Heart left ventricle (tissue), 16 donors: ENCODE results near the gene TMEM174. TPM values are rescaled to one million over a fixed set of nuclear protein-coding genes. Genes with fewer than 3 reads are reported as not detected.

Source experiments
- ATAC-seq, 4 donors: fragments of 200-7000 bp; cut with Tn5 transposase; one replicate each; pipeline ENCODE4 v1.9.1; 2020 to 2022; ENCODE audit warnings: moderate library complexity in 4 of 4, mild to moderate bottlenecking in 3 of 4, moderate number of reproducible peaks in 1 of 4
- DNase-seq, 5 donors: peaks; one replicate each; pipeline ENCODE4 v3.0.0-alpha.2; 2020
- H3K27ac ChIP-seq, 12 donors: fragments of 200-600 bp; sonication (generic) in 4 of 12; one replicate each; pipeline versions ENCODE4 v1.5.0 to v1.8.0; 2016 to 2022; ENCODE audit warnings: mild to moderate bottlenecking in 2 of 12
- H3K27me3 ChIP-seq, 9 donors: fragments of 200-600 bp; sonication (generic) in 2 of 9; one replicate each; pipeline versions ENCODE4 v1.5.1 to v1.8.0; 2016 to 2022; ENCODE audit warnings: mild to moderate bottlenecking in 3 of 9
- H3K36me3 ChIP-seq, 9 donors: fragments of 200-600 bp; sonication (generic) in 2 of 9; one replicate each; pipeline versions ENCODE4 v1.5.0 to v1.8.0; 2018 to 2022; ENCODE audit warnings: mild to moderate bottlenecking in 2 of 9
- H3K4me1 ChIP-seq, 12 donors: fragments of 200-600 bp; sonication (generic) in 4 of 12; one replicate each; pipeline versions ENCODE4 v1.5.0 to v1.8.0; 2016 to 2022; ENCODE audit warnings: mild to moderate bottlenecking in 3 of 12
- H3K4me3 ChIP-seq, 12 donors: fragments of 200-600 bp; sonication (generic) in 4 of 12; one replicate each; pipeline versions ENCODE4 v1.5.0 to v1.8.0; 2017 to 2022; ENCODE audit warnings: mild to moderate bottlenecking in 9 of 12, moderate library complexity in 4 of 12
- H3K9me3 ChIP-seq, 12 donors: fragments of 200-600 bp; sonication (generic) in 4 of 12; one replicate each; pipeline versions ENCODE4 v1.5.0 to v1.8.0; 2016 to 2022; ENCODE audit warnings: mild to moderate bottlenecking in 1 of 12
- CTCF ChIP-seq, 12 donors: fragments of 200-600 bp; sonication (generic) in 4 of 12; IDR thresholded peaks; one replicate each; pipeline versions ENCODE4 v1.5.0 to v1.8.0; 2018 to 2022; ENCODE audit warnings: antibody characterized with exemption in 12 of 12, mild to moderate bottlenecking in 5 of 12
- POLR2A ChIP-seq, 2 donors: fragments of 450-650 bp; IDR thresholded peaks; one replicate each; pipeline ENCODE4 v1.6.1; 2017; ENCODE audit warnings: antibody characterized with exemption in 2 of 2, mild to moderate bottlenecking in 2 of 2, moderate library complexity in 2 of 2
- WGBS, 4 donors: extraction: QIAGEN DNeasy Blood & Tissue Kit in 2 of 4; methylation state at CpG; one replicate each; pipeline versions ENCODE4 v1.1.5 to v1.1.7; 2013 to 2018; 5-methylcytosine and 5-hydroxymethylcytosine counted together
- intact Hi-C, 10 donors: fragments of 100-400 bp; cut with DNase I; formaldehyde crosslinking; loops; one replicate each; pipeline versions ENCODE4 v1.11.1 to v1.14.2; 2022
- polyA plus RNA-seq, 2 donors: library from polyadenylated mRNA; stranded (reverse); fragments of 200-250 nt; gene quantifications; one replicate each; pipeline ENCODE4 v1.2.3, GENCODE V29; 2013
- total RNA-seq, 9 donors: library from RNA; depleted of rRNA in 2 of 9; stranded (reverse); fragments of >200 nt in 2 of 9; fragmentation: NEBNext Ultra II Directional in 3 of 9; extraction: Animal tissue kit (Norgen Biotek cat#: 25700) in 3 of 9; gene quantifications; one replicate each; pipeline versions ENCODE4 v1.1.0 to v1.2.4, GENCODE V29; 2016 to 2023
- donor health status: ischemic (EF 13 %, LVEDD 7.1; RV severe dilation, severe dysfunction).
- donor health status: healthy with polysubstance abuse.
- donor health status: DM: no; HTN: yes; CAD: no.
- donor health status: DM: no; HTN: no; CAD: no.
- donor health status: ischemic (EF 25% LVEDD 6.9; RV normal size, moderate dysfunction).
- donor health status: ischemic (EF 25% LVEDD 5.7; RV mildly dilated, moderate dysfunction).
- donor health status: healthy.
- donor health status: DM: yes; HTN: yes; CAD: no.
- donor health status: ischemic (EF 35%, LVEDD 5.7; RV mildly dilated, moderate dysfunction).
- donor health status: nonischemic (EF 11% LVEDD 7.7; RV severe dilation, severe dysfunction).
- donor health status: DM: yes; HTN: yes; CAD: no.
- donor health status: PGD.
- donor health status: ischemic (EF 29% LVEDD 5.4; RV normal size, mild dysfunction).
- donor health status: nonischemic (EF 23%, LVEDD 6.1; RV moderate dilation, normal function).

The TMEM174 gene
- total and polyA plus RNA-seq, 11 donors = not detected

DNA sequence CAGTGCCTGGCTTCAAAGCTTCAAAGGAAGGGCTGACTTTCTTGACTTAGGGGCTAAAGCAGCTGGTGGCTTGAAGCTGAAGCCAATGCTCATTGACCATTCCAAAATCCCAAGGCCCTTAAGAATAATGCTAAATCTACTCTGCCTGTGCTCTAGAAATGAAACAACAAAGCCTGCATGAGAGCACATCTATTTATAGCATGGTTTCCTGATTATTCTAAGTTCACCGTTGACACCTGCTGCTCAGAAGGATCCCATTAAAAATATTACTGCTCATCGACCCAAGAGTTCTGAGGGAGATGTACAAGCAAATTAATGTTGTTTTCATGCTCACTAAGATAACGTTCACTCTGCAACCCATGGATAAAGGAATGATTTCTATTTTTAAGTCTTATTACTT is 6.7 kb downstream of the TMEM174 start:
- DNase-seq (no peak), ATAC-seq (no peak)
- Histone ChIP-seq H3K9me3 (peaks cover 0 to 8% (median 3%) of the 10 kb centered on the region in 12 donors), H3K36me3 (no peaks in the 10 kb centered on the region), H3K4me1 (no peaks in the 10 kb centered on the region), H3K27me3 (peaks cover 0 to 55% (median 6%) of the 10 kb centered on the region in 9 donors), H3K27ac (no peak overlapping the region), H3K4me3 (no peak overlapping the region)
- intact Hi-C loops = no loop called here
- no peak for TF ChIP-seq CTCF (IDR thresholded peaks at IDR 0.05)
- no peak for TF ChIP-seq POLR2A (IDR thresholded peaks at IDR 0.05)
- WGBS, 4 donors = 39 to 54% (median 44%) methylated on average over 3 of the region's 3 CpGs

- no peak overlapping the region for H3K4me3 ChIP-seq
- no peaks in the 10 kb centered on the region for H3K4me1 ChIP-seq
- no peak for ATAC-seq
- DNase-seq = no peak
- peaks cover 0 to 15% (median 5%) of the 10 kb centered on the region in 12 donors for H3K9me3 ChIP-seq
- TF ChIP-seq POLR2A (IDR thresholded peaks at IDR 0.05) (no peak), CTCF (IDR thresholded peaks at IDR 0.05) (no peak)
- peaks cover 0 to 54% (median 6%) of the 10 kb centered on the region in 9 donors for H3K27me3 ChIP-seq
- intact Hi-C loops = no loop called here
- no peak overlapping the region for H3K27ac ChIP-seq
- no peaks in the 10 kb centered on the region for H3K36me3 ChIP-seq
Measured at GRCh38 chr5:73180566-73180965, 7.6 kb downstream of the TMEM174 start.

GRCh38 chr5:73182307-73182706 is 9.3 kb downstream of the TMEM174 start:
- H3K4me1 ChIP-seq = no peaks in the 10 kb centered on the region
- no peak overlapping the region for H3K27ac ChIP-seq
- ATAC-seq = no peak
- H3K27me3 ChIP-seq = peaks cover 0 to 45% (median 6%) of the 10 kb centered on the region in 9 donors
- H3K4me3 ChIP-seq = no peak overlapping the region
- TF ChIP-seq CTCF (IDR thresholded peaks at IDR 0.05) (no peak), POLR2A (IDR thresholded peaks at IDR 0.05) (no peak)
- intact Hi-C loops = no loop called here
- H3K36me3 ChIP-seq = no peaks in the 10 kb centered on the region
- no peak for DNase-seq
- H3K9me3 ChIP-seq = peaks cover 0 to 16% (median 5%) of the 10 kb centered on the region in 12 donors

DNA sequence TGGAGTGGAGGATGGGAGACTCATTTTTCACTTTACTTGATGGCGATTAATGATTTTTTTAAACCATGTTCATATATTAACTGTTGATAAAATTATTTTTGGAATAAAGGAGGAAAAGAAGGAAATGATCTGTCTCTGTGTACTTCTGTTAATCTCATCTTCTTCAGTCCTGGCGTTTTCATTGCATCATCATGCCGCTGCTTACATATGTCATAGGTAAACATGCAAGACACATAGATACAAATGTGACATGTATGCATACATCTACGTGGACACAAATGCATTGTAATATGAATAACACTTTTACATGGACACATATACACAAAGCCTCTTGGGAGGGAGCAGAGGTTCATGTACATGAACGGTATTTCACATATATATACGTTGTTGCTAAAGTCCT is 10.0 kb downstream of the TMEM174 start:
- 73 to 77% (median 75%) methylated on average over 6 of the region's 6 CpGs for WGBS, 4 donors

More for the DNA sequence above, 10.0 kb downstream of the TMEM174 start:
- Histone ChIP-seq H3K9me3 (peaks cover 0 to 16% (median 5%) of the 10 kb centered on the region in 12 donors), H3K27me3 (peaks cover 0 to 38% (median 6%) of the 10 kb centered on the region in 9 donors), H3K27ac (no peak overlapping the region), H3K4me3 (no peak overlapping the region), H3K4me1 (no peaks in the 10 kb centered on the region), H3K36me3 (no peaks in the 10 kb centered on the region)
- DNase-seq (no peak), ATAC-seq (no peak)
- TF ChIP-seq CTCF (IDR thresholded peaks at IDR 0.05) (no peak), POLR2A (IDR thresholded peaks at IDR 0.05) (no peak)
- intact Hi-C loops = no loop called here
